GM21723 (cell line): Measurements from ENCODE around the gene PDE2A.
A peak's percentile ranks its signal among the peaks of the same experiment; 100 is the strongest.

ENCODE experiments used
- ATAC-seq: cut with Tn5 transposase; IDR thresholded peaks from one replicate; pipeline ENCODE4 v1.9.1; 2021; ENCODE audit warnings: mild to moderate bottlenecking, moderate library complexity; ENCODE audit not compliant: unreplicated experiment

The PDE2A gene

DNA sequence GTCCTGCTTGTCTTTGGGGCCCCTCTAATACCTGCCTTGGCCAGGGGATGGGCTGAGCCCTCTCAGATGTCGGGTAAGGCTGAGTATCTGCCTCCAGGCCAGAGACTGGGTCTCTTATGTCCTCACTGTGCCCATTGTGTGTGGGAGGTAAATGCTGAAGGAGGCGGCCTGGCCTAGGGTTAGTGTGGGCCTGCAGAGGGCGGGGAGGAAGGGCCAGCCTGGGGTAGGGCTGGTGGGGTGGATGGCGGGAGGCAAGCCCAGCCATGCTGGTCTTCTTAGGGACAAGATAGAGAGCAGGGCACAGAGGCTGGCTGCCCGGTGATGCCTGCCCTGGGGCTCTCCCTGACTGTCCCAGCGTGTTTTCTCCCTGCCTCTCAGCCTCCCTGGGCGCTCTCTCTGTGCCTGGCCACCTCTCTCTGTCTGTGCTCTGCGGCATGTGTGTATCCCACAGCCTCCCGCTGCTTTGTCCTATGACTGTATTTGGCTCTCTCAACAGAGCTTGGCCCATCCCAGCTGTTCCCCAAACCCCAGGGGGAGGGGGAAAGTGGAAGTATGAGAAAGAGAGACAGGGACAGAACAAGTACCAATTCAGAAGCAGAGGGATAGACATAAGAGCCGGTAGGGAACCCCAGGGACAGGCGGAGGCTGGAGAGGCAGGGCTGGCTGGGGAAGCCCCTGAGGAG lies 57.0 kb downstream of the PDE2A start:
- ATAC-seq, result no peak

- no peak for ATAC-seq
These were observed 57.6 kb downstream of the PDE2A start for GRCh38 chr11:72616655-72617054.

GRCh38 chr11:72615329-72615728 lies 58.9 kb downstream of the PDE2A start:
- ATAC-seq, result no peak

- ATAC-seq, result peak; percentile 17
These were observed 59.8 kb downstream of the PDE2A start for GRCh38 chr11:72614381-72614780.

DNA sequence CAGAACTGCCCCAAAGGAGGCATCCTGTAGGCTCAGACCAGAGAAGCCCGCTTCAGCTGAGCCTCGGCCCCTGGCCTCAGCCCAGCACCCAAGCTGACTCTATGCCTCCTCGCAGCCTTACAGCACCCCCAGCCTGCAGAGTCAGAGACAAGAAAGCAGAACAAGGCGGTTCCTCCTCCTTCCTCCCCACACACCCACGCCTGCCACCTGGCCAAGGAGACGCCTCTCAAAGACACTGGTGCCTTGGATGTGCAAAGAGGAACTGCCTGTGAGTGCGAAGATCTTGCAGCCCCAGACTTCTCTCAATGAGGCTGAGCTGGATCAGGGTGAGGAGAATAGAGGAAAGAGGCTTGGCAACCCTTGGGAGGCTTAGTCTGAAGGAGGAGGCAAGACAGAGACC lies 60.2 kb downstream of the PDE2A start:
- ATAC-seq, result peak; percentile 90

- no peak for ATAC-seq
These were observed 60.8 kb downstream of the PDE2A start for GRCh38 chr11:72613450-72613849.

DNA sequence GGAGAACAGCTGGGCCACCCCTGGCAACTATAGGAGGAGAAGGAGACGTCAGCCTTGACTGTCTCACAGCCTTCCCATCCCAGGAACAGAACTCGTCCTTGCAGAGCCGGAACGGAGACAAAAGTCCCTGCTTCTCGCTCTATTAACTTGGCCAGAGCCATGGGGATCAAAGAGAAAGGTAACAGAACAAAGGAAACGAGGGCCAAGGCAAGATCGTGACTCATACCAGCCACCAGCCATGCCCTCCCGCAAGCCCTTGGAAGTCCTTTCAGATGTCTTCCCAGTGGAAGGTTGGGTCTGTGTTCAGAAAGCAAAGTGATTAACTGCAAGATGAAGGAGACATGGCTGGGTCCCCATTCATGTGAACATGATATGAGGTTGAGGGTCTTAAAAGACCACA lies 64.7 kb downstream of the PDE2A start:
- no peak for ATAC-seq

DNA sequence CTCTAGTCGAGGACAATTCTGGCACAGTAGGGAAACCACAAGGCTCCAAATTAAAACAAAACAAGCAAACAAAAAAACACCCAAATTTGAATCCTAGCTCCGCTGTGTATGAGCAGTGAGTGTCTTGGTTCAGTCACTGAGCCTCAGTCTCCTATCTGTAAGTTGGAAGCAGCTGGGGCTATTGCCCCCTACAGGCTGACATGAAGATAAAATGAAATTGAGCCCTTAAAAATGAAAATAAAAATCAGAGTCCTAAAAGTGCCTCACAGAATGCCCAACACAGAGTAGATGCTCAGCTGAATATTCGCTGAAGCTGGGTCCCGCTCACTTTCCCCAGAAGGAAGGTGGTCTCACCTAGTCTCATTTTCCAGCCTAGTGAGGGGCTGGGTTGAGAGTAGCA lies 65.2 kb downstream of the PDE2A start:
- no peak for ATAC-seq

- ATAC-seq, result no peak
These were observed 66.7 kb downstream of the PDE2A start for GRCh38 chr11:72607496-72607895.

DNA sequence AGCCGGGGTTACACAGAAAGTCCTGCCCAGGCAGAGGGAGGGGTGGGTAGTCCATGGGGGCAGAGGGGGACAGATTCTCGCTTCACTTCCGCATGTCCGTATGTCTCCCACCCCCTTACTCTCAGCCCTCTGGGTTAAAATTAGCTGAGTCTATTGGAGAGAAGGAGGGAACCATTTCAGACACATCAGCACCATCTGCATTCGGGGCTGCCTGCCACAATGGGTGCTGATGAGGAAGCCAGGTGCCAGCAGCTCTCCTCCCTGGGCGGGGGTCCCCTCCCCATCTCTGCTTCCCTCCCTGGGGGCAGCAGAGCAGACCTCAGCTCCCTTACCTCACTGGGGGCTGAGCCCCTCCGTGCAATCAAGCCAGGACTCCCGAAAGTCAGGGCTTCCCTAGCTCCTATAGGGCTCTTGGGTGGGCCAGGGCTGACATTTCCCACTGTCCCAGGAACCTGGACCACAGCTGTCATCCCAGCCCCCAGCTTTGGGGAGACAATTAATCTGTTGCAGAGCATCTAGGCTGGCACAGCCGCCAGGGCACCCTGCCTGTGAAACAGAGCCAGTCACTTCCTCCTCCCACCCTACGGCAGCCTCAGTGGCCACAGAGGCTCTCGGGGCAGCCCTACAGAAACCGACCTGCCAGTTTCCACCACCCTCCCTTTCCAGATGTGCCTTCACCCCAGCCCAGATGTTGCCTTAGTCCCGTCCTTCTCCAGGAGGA lies 67.3 kb downstream of the PDE2A start:
- ATAC-seq, result no peak

GRCh38 chr11:72605973-72606747 lies 68.1 kb downstream of the PDE2A start:
- ATAC-seq, result no peak

DNA sequence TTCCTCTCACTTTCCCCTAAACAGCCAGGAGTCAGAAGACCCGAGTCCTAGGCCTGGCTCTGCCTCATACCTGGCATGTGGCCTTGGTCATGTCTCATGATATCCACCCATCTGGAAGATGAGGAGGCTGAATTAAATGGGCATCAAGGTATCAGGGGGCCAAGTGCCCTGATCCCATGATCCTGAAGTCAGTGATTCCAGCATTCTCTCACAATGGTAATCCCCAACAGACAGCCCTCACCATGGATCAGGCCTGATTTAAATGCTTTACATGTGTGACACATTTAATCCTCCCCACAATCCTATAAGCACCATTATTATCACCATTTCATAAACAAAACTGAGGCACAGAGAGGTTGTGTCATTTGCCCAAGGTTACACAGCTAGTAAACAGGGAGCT lies 70.0 kb downstream of the PDE2A start:
- ATAC-seq, result no peak

DNA sequence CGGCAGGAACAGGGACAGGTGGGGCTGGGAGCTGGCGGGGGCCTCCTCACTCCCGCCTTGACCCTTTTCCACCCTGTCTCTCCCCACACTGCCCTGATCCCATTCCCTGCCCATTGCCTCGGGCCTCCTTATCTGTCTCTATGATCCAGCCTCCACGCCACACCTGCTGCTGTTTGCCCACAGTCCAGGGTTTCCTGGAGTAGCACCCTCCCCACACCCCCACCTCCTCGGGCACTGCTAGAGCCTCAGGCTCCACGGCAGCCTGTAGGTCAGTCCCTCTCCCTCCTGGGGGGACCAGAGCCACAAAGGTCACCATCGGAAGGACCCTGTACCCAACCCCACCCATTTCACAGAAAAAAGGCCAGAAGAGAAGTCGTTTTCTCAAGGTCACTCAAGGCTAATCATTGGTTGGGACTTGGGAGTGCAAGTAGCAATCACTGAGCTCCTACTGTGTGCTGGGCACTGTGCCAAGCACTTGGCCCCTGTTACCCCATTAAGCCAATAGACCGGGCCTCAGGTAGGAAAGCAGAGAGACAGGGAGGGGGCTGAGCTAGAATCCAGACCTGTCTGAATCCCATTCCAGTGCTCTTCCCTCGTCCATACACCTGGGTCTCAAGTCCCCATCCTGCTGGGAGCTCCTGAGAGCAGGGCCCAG lies 71.8 kb downstream of the PDE2A start:
- no peak for ATAC-seq

- ATAC-seq, result no peak
These were observed 73.7 kb downstream of the PDE2A start for GRCh38 chr11:72600557-72600956.

GRCh38 chr11:72599325-72600117 lies 74.7 kb downstream of the PDE2A start:
- ATAC-seq, result no peak

- no peak for ATAC-seq
These were observed 75.3 kb downstream of the PDE2A start for GRCh38 chr11:72598906-72599305.

- ATAC-seq, result no peak
These were observed 75.8 kb downstream of the PDE2A start for GRCh38 chr11:72598466-72598865.

DNA sequence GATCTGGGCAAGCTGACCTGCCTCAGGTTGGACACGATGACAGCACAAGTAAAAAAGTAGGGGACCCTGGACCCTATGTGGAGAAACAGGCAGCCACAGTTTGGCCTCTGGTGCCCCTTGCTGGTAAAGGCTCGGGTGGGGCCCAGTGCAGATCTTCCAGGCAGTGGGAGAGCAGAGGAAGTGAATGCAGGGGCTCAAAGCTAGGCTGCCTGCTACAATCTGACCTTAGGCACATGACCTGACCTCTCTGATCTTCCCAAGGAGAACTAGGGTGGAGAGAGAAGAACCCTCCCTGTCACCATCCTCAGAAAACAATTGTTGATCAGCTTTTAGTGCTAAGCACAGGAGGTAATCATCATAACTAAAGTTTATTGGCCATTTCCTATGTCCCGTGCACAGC lies 76.5 kb downstream of the PDE2A start:
- ATAC-seq, result no peak

- no peak for ATAC-seq
These were observed 78.9 kb downstream of the PDE2A start for GRCh38 chr11:72595292-72595684.

- no peak for ATAC-seq
These were observed 79.5 kb downstream of the PDE2A start for GRCh38 chr11:72594493-72595291.
